ENCODE results near the gene GIT1.

DNA sequence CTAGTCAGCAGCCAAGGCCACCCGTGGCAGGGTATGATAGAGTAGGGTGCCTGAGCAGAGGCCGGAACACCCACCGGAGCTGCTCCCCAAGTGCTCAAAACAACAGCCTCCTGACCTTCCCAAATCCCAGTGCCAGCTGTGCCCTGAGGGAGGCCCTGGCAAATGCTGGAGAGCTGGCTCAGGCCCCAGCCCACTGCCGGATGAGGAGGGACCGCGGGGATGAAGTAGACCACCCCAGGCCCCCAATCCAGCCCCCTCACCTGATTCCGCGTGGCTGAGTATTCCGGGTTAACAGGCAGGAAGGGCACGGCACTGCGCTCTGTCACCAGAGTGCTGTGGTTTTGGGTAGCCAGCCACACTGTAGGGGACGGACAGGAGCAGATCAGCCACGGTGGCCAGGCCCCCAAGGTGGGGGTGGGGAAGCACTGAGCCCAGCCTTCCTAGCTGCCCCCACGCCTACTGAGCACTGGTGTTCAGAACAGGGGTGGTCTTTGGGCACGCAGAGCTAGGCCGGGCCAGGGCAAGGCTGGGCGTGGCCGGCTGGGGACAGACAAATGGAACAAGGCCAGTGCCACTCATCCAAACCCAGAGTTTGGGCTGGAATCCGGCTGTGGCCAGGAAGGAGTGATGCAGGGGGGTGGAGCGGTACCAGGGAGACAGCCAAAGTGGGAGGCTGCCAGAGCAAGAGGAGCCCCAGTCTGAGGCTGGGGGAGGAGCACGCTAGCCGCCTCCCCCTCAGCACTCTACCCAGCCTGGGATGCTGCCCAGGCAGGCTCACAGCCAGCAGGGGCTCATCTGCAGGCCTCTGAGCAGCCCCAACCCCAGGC lies 11.8 kb downstream of the GIT1 start:
- TF ChIP-seq POLR2A (IDR thresholded peaks at IDR 0.05; ENCODE audit: low read depth) (no peak), CTCF (IDR thresholded peaks at IDR 0.05) (no peak), POLR2AphosphoS5 (IDR thresholded peaks at IDR 0.05) (no peak), EP300 (IDR thresholded peaks at IDR 0.05) (no peak)

Data from esophagus muscularis mucosa (tissue), 4 donors.